Cardiac septum (tissue), 1 donor: Measurements from ENCODE around the gene HARS1. TPM values are rescaled to one million over a fixed set of nuclear protein-coding genes. Genes with fewer than 3 reads are reported as not detected.
"Not testable (repeated sequence)": the region's sequence is repeated elsewhere in the genome, so short reads cannot be mapped to it uniquely, and the experiment has no call there.

ENCODE experiments used
- DNase-seq: peaks from one replicate; pipeline ENCODE4 v3.0.0-alpha.2; 2020; ENCODE audit warnings: low spot score
- intact Hi-C: fragments of 100-400 bp; cut with DNase I; formaldehyde crosslinking; loops from one replicate; pipeline ENCODE4 v1.14.0; 2022
- total RNA-seq: library from RNA; stranded (reverse); fragmentation: NEBNext Ultra II Directional; extraction: Animal tissue kit (Norgen Biotek cat#: 25700); gene quantifications from one replicate; pipeline ENCODE4 v1.2.1, GENCODE V29; 2021
- donor health status: DM: no; HTN: no; CAD: no.

Gene HARS1
- total RNA-seq, 1 donor from 2014 or later, result 37.8 TPM

DNA sequence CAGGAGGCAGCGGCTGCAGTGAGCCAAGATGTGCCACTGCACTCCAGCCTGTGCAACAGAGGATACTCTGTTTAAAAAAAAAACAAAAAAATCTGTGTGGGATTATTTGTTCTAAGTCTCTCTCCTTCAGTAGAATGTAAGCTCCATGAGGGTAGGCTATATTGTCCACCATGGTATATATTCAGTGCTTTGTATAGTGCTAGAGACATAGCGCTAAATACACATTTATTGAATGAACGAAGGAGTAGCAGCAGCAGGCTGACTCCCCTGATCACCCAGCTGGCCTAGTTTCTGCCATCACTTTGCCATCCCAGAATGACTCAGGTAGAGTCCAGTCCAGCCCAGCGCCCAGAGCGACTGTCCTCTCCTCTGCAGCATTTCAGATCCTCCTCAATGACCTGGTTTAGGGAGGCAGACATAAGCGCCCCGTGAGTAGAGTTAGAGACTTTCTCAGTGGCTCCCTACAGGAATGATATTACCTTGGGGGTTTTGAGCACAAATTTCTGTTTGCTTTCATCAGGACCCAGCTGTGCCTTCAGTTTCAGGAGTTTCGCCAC lies 716 bp downstream of the HARS1 start:
- no peak for DNase-seq
- intact Hi-C loops, result loop anchor here (2.0 kb wide), 2 partner anchors 44 to 126 kb away; partner anchors contain the start of genes APBB3, IK, NDUFA2 and SLC35A4

DNA sequence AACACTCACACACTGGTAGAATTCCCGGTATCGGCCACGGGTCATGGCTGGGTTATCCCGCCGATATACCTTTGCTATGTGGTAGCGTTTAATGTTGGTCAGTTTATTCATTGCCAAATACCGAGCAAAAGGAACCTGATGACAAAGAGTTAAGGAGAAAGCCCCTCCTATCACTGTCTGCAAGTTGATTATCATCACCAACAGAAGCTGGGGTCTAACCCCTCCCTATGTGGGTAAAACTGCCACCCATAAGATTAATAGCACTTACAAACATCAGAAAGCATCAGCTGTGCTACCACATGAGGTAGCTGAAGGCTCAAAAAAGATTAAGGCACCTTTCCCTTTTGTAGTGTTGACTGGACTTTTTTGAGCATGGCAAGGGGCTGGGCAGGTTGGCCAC lies 12.2 kb downstream of the HARS1 start:
- intact Hi-C loops, result no loop called here
- DNase-seq, result no peak

DNA sequence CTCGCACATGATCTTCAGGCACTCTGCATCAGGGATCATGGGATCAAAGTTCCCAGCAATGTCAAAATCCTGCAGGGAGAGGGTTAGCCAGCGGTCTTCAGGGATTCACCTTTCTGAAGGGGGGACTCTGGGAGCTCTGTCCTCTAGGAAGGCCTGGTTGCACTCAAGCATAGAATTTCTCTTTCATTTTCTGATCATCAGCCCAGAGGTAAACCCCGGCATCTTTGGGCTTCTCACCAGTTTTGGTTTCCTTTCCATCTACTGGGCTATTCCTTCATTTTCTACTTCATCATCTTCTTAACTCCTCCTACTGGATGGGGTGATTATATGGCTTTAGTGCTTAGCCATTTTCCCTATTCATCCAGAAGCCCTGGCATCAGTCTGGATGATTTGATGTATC lies 13.2 kb downstream of the HARS1 start:
- DNase-seq, result no peak
- intact Hi-C loops, result no loop called here

DNA sequence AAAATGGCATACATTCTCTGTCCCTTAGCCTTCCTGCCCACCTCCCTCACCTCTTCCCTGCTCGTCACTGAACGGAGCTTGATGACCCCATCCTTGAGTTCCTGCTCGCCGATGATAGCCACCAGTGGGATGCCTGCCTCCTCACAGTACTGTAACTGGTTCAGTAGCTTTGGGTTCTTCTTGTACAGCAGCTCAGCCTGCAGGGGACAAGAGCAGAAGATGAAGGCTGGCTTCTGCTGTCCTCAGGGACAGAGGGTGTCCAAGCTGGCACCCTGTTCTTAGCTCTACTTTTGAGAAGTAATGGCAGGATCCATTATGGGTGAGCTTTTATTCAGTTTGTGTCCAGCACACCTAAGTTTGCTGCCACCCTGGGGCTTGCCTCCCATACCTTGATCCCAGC lies 16.5 kb downstream of the HARS1 start:
- intact Hi-C loops, result no loop called here
- no peak for DNase-seq

DNA sequence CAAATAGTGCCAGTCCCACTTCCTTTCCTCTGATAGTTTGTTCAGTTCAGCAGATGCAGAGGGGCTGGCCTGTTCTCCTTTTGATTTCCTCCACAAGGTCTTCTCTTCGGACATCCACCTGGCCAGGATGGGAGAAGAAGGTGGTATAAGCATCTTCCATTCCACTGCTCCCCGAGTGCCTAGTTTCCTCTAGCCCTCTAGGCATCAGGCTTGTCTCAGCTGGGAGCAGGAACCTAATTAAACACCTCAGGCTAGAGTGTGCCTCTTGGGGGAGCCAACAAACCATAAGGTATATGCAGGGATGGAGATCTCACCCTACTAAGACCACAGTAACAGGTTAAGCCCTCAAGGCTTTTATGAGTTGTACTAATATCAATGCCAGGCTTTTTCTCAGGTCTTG lies 17.0 kb downstream of the HARS1 start:
- no peak for DNase-seq
- intact Hi-C loops, result no loop called here

DNA sequence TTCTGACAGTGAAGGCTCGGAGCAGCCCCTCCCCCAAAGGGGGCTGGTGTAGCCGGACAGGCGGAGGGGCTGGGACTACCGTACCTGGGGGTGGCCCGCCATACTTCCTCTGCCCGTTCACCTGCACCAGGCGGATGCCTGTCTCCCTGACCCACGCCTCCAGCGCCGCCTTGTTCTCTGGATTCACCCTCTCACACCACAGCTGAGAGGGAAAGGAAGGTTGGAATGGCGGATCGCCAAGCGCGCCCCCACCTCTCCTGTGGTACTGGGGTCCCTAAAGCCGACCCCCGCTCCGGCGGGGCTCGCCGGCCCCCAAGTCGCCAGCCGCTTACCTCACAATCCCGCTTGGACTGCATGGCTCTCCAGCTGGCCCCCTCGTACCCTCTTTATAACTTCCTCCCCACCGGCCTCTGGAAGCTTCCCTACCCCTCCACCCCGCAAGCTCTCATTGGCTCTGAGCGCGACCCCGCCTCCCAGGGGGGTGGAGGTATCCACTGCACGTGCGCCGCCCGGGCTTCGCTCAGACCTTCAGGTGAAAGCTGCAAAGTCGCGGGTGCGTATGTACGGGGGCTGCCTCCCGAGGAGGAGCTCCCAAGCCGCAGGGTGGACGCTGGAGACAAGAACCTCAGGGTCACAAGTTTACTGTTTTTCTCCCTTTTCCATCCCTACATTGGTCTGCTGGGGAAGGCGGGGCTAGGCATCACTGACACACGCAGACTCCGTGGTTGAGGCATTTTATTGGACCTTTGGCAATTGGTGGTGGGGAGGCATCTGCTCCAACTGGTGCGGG lies 17.8 kb downstream of the HARS1 start, which contains the start of gene DND1:
Gene DND1, minus strand, starts transcription at position 390 of the 790 bp plus-strand sequence. Its CDS starts 34 bp downstream, at position 356.
- DNase-seq, result no peak
- intact Hi-C loops, result no loop called here

DNA sequence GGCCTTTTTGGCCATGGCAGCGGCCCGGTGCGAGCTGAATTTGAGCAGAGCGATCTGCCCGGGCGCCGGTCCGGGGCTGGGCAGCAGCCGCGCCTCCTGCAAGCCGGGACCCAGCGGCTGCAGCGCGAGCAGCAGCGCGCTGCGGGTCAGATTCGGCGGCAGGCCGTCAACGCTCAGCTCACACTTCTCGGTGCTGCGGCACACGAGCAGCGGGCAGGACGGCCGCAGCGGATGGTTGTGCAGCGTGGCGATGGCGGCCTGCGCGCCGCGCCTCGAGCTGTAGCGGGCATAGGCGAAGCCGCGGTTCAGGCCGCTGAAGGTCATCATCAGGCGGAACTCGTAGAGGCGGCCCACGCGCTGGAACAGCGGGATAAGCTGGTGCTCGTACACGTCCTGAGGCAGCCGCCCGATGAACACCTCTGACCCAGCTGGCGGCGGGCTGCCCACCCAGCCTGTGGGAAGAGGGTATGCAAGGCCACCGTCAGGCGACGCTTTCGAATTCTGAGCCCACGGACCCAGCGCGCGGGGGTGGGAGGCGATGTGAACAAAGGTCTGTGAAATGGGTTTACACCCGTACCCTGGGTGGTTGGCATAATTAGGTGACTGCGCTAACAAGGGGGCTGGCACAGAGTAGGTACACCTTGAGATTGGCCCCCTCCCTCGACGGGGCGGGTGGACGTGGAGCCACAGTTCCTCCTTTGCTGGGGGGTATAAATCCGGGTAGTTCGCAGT lies 18.5 kb downstream of the HARS1 start:
- intact Hi-C loops, result no loop called here
- DNase-seq, result no peak

DNA sequence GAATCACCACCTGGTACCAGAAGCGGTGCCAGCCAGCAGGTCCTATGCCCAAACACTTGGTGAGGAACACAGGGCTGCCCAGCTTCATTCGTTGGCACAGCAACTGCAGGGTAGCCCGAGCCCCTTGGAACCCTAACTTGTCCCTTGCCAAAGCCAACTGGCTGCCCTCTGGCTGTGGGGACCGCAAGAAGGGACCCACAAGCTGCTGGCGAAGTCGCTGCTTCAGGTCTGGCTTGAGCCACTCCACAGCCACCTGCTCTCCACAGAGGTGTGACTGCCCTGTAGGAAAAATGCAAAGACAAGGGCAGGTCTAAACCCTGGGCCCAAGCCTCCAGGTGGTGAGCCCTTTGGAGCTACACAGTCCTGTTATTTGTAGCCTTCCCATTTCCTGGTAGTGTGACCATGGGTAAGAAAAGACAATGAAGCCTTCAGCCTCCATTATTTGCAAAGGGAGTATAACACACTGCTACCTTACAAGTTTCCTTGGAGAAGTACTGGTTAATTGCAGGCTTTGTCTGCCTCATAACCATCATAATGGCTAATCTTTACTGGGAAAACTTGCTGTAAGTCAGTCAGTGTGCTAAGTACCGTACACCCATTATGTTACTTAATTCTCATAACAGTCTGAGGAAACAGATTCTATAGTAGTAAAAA lies 19.6 kb downstream of the HARS1 start:
- intact Hi-C loops, result no loop called here
- DNase-seq, result no peak

DNA sequence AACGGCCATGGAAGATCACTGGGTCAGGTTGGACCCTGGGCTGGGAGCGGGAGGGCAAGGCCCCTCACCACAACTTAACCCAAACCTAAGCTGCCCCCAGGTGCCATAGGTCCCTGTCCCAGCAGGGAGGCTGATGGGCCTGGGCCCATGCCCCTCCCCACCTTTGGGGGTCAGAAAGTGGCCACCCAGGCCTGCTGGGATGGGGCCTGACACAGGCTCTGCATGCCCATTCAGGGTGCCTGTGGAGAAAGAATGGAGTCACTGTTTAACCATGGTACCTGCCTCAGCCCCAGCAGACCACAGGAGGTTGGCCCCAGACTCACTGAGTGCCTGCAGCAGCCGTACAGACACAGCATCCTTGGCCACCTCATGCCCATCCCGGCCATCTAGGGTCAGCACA lies 20.1 kb downstream of the HARS1 start:
- DNase-seq, intact Hi-C loops: not testable (repeated sequence)

DNA sequence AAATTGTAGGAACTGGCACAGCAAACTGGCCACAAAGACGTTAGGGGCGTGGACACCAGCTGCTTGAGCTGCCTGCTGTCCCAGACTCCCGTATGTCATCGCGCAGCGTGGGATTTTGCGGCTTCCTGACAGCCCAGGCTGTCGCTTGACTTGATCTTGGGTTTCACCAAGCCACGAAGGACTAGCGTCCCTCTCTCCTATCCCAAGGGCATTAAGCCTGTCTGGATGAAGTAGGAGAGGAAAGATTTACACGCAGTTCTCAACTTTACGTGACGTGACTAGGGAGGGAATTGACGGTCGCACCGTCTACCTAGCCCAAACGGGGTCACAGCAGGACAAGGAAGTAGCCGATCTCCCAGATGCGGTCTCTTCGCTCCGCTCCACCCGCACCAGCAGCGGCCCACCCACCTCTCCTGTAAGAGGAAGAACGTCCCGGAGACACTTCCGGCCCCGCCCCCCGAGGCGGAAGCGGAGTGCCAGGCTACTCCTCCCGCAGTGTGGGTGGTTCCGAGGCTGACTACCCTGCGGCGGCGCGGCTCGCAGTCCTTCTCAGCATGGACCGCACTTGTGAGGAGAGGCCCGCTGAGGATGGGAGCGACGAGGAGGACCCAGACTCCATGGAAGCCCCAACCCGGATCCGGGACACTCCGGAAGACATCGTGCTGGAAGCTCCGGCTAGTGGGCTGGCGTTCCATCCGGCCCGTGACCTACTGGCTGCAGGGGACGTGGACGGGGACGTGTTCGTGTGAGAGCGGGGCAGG lies 26.6 kb downstream of the HARS1 start, which contains the start of gene WDR55:
Gene WDR55, plus strand, starts transcription at position 546 of the 761 bp plus-strand sequence. Its CDS starts 9 bp downstream, at position 555.
- DNase-seq, result peak; percentile 99
- intact Hi-C loops, result loop anchor here (1.0 to 2.0 kb wide), 2 partner anchors 18 to 27 kb away; partner anchors contain the start of genes HARS1, HARS2, IK and NDUFA2

DNA sequence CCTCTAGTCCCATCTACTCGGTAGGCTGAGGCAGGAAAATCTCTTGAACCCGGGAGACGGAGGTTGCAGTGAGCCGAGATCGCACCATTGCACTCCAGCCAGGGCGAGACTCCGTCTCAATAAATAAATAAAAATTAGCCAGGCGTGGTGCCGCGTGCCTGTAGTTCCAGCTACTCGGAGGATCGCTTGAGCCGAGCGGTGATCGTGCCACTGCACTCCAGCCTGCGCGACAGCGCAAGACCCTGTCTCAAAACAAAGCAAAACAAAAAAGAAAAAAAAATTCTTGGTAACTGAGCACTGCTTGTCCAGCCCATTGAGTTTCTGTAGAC lies 27.2 kb downstream of the HARS1 start:
- no peak for DNase-seq
- intact Hi-C loops, result loop anchor here (1.0 to 2.0 kb wide), 2 partner anchors 17 to 27 kb away; partner anchors contain the start of genes HARS1, HARS2, IK and NDUFA2

DNA sequence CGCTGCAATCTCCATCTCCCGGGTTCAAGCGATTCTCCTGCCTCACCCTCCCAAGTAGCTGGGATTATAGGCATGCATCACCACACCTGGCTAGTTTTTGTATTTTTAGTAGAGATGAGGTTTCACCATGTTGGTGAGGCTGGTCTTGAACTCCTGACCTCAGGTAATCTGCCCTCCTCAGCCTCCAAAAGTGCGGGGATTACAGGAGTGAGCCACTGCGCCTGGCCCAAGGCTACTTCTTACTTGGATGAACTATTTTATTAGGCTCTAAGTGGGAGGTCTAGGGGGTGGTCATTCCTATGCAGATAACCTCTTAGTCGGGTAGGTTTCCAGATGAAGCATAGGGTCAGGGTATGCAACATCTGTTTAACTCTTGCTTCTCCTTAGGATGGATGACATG lies 30.8 kb downstream of the HARS1 start:
- intact Hi-C loops, DNase-seq: not testable (repeated sequence)

DNA sequence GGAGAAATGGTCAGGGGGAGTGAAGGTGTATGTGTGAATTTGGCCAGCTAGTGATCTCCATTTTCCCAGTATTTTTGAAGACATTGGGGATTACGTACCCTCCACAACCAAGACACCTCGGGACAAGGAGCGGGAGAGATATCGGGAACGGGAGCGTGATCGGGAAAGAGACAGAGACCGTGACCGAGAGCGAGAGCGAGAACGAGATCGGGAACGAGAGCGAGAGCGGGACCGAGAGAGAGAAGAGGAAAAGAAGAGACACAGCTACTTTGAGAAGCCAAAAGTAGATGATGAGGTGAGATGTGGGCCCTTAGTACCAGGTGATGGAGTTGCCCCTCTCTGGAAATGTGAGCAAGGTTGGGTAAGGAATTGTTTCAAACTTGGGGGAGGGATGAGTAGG lies 32.3 kb downstream of the HARS1 start:
- intact Hi-C loops, result no loop called here
- DNase-seq, result no peak

DNA sequence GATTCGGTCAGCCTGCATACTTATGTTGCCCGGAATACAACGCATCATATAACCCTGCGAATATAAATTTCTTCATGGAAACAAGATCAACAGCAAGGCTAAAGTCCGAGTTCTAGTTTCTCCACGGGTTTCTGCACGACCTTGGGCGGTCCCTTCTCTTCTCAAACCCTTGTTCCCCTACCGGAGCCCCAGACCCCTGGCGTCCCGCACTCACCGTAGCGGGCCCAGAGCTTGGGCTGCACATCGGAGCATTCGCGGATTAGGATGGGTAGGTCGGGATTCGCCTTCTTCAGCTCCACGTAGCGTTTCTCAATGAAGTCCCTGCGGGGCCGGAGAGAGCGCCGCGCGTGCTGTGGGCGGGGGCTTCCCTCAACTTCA lies 44.1 kb downstream of the HARS1 start:
- no peak for DNase-seq
- intact Hi-C loops, result loop anchor here (2.0 to 5.0 kb wide), 3 partner anchors 18 to 85 kb away; partner anchors contain the start of genes APBB3, HARS1, HARS2 and SLC35A4

DNA sequence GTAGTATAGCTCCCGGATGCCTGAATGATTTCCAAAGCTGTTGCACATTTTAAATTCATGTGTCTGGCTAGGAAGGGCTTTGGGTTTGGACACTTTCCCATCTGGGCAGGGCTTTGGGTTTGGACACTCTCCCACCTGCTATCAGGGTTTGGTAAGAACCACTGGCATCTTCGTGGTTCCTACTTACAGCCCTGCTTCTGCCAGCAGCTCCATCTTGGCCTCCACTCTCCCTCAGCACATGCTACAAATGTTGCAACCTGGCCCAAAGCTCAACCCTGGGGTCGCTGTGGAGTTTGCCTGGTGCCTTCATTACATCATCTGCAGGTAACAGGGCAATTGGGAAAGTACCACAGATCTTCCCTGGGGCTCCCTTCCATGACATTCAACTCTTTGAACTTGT lies 48.5 kb downstream of the HARS1 start:
- no peak for DNase-seq
- intact Hi-C loops, result no loop called here

DNA sequence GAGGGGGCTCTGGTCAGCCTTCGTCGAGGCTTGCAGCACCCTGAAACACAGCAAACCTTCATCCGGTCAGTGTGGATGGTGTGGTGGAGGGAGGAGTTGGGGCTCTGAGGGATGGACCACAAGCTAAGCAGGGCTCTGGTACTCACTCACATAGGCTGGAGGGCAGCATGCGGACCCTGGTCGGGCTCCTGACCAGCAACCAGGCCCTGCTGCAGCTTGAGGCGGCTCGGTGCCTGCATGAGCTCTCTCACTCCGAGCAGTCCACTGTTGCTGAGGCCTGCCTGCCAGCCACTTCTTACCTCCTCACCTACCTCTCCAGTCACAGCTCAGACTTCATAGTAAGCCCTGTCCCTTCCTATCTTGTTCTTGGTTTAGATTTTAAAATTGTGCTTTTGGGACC lies 49.5 kb downstream of the HARS1 start:
- intact Hi-C loops, result no loop called here
- no peak for DNase-seq

DNA sequence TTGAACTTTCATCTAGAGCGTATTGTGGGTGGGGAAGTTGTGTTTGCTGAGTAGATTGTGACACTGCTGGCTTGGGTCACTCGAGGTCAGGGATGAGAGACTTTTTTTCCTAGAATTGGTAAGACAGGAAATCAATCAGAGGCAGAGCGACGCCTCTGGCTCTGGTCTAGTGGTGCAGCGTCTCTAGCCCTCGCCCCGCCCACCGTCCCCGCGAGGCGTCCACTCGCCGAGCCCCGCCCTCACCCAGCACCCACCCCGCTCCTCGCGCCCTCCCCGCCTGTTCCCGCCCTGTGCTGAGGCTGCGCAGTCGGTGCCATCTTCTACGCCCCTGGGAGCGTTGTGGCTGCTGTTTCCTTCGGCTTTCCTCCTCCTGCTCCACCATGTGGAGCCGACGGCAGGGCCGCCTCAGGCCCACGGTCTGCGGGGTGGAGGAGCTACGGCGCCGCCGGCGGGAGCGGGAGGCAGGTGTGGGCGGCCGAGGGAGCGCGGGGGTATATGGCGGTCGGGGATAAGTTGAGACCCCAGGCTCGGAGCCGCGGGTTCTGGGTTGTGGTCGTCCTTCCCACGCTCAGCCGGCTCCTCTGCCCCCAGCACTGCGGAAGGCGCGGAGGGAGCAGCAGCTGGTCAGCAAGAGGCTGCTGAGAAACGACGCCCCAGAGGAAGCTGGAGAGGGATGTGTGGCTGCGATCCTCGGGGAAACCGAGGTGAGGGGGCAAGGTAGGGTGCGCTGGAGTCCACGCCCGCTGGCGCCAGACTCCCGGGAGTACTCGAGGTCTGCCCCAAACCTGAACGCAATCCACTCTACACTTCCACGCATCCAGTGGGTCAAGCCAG lies 51.8 kb downstream of the HARS1 start, which contains the start of gene TMCO6:
Gene TMCO6, plus strand, starts transcription at position 304 of the 834 bp plus-strand sequence. Its CDS starts 77 bp downstream, at position 381.
- intact Hi-C loops, result loop anchor here (5.0 kb wide), 2 partner anchors 72 to 237 kb away; partner anchors contain the start of gene ANKHD1
- peak; percentile 99 for DNase-seq

DNA sequence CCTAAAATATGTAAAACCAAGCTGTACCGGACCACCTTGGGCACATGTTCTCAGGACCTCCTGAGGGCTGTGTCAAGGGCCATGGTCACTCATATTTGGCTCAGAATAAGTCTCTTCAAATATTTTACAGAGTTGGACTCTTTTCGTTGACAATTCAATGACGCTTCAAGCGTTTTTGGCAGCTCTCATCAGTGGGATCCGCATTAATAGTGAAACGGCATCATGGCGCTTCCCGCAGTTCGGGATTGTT lies 52.3 kb downstream of the HARS1 start:
- DNase-seq, result not testable (repeated sequence)
- intact Hi-C loops, result loop anchor here (5.0 kb wide), 2 partner anchors 72 to 237 kb away; partner anchors contain the start of gene ANKHD1
